ENCODE measurements around the gene WDR55. TPM values are rescaled to one million over a fixed set of nuclear protein-coding genes. Genes with fewer than 3 reads are reported as not detected.
"Not testable (repeated sequence)": the region's sequence is repeated elsewhere in the genome, so short reads cannot be mapped to it uniquely, and the experiment has no call there.

WDR55 gene
- polyA plus RNA-seq, 1 donor = 19.9 TPM

DNA sequence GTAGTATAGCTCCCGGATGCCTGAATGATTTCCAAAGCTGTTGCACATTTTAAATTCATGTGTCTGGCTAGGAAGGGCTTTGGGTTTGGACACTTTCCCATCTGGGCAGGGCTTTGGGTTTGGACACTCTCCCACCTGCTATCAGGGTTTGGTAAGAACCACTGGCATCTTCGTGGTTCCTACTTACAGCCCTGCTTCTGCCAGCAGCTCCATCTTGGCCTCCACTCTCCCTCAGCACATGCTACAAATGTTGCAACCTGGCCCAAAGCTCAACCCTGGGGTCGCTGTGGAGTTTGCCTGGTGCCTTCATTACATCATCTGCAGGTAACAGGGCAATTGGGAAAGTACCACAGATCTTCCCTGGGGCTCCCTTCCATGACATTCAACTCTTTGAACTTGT lies 22.0 kb upstream of the WDR55 start:
- Histone ChIP-seq H3K27ac (ENCODE audit: low read length) (no peak overlapping the region), H3K9me3 (ENCODE audit: control insufficient read depth, low read depth, low read length) (no peaks in the 10 kb centered on the region), H3K36me3 (ENCODE audit: control insufficient read depth, insufficient read depth, low read length) (peaks cover 34% of the 10 kb centered on the region), H3K27me3 (ENCODE audit: control insufficient read depth, insufficient read depth, low read length) (peaks cover 2% of the 10 kb centered on the region), H3K4me1 (ENCODE audit: control insufficient read depth, insufficient read depth, low read length) (peaks cover 20% of the 10 kb centered on the region), H3K4me3 (ENCODE audit: low read length) (no peak overlapping the region)
- DNase-seq = no peak
- no CpG with 5 or more reads among the region's 3 CpGs for WGBS (ENCODE audit: insufficient coverage, low lambda C conversion rate)

DNA sequence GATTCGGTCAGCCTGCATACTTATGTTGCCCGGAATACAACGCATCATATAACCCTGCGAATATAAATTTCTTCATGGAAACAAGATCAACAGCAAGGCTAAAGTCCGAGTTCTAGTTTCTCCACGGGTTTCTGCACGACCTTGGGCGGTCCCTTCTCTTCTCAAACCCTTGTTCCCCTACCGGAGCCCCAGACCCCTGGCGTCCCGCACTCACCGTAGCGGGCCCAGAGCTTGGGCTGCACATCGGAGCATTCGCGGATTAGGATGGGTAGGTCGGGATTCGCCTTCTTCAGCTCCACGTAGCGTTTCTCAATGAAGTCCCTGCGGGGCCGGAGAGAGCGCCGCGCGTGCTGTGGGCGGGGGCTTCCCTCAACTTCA lies 17.7 kb upstream of the WDR55 start:
- Histone ChIP-seq H3K27me3 (ENCODE audit: control insufficient read depth, insufficient read depth, low read length) (no peaks in the 10 kb centered on the region), H3K27ac (ENCODE audit: low read length) (peak overlapping the region; percentile 69), H3K36me3 (ENCODE audit: control insufficient read depth, insufficient read depth, low read length) (peaks cover 53% of the 10 kb centered on the region), H3K4me3 (ENCODE audit: low read length) (peak overlapping the region; percentile 66), H3K4me1 (ENCODE audit: control insufficient read depth, insufficient read depth, low read length) (peaks cover 6% of the 10 kb centered on the region), H3K9me3 (ENCODE audit: control insufficient read depth, low read depth, low read length) (no peaks in the 10 kb centered on the region)
- DNase-seq = peak in 1 of 2 donors; percentile 43
- WGBS (ENCODE audit: insufficient coverage, low lambda C conversion rate) = no CpG with 5 or more reads among the region's 27 CpGs

DNA sequence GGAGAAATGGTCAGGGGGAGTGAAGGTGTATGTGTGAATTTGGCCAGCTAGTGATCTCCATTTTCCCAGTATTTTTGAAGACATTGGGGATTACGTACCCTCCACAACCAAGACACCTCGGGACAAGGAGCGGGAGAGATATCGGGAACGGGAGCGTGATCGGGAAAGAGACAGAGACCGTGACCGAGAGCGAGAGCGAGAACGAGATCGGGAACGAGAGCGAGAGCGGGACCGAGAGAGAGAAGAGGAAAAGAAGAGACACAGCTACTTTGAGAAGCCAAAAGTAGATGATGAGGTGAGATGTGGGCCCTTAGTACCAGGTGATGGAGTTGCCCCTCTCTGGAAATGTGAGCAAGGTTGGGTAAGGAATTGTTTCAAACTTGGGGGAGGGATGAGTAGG lies 5.8 kb upstream of the WDR55 start:
- H3K9me3 ChIP-seq (ENCODE audit: control insufficient read depth, low read depth, low read length) = no peaks in the 10 kb centered on the region
- peaks cover 88% of the 10 kb centered on the region for H3K36me3 ChIP-seq (ENCODE audit: control insufficient read depth, insufficient read depth, low read length)
- 100% methylated on average over 14 of the region's 17 CpGs for WGBS (ENCODE audit: insufficient coverage, low lambda C conversion rate)

DNA sequence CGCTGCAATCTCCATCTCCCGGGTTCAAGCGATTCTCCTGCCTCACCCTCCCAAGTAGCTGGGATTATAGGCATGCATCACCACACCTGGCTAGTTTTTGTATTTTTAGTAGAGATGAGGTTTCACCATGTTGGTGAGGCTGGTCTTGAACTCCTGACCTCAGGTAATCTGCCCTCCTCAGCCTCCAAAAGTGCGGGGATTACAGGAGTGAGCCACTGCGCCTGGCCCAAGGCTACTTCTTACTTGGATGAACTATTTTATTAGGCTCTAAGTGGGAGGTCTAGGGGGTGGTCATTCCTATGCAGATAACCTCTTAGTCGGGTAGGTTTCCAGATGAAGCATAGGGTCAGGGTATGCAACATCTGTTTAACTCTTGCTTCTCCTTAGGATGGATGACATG lies 4.3 kb upstream of the WDR55 start:
- WGBS (ENCODE audit: insufficient coverage, low lambda C conversion rate) = no CpG with 5 or more reads among the region's 6 CpGs
- H3K4me3 ChIP-seq (ENCODE audit: low read length); DNase-seq; H3K4me1 ChIP-seq (ENCODE audit: control insufficient read depth, insufficient read depth, low read length); H3K27me3 ChIP-seq (ENCODE audit: control insufficient read depth, insufficient read depth, low read length); H3K27ac ChIP-seq (ENCODE audit: low read length); H3K9me3 ChIP-seq (ENCODE audit: control insufficient read depth, low read depth, low read length): not testable (repeated sequence)
- H3K36me3 ChIP-seq (ENCODE audit: control insufficient read depth, insufficient read depth, low read length) = peaks cover 76% of the 10 kb centered on the region

More for the DNA sequence above, 5.8 kb upstream of the WDR55 start:
- H3K4me1 ChIP-seq (ENCODE audit: control insufficient read depth, insufficient read depth, low read length) = no peaks in the 10 kb centered on the region
- H3K27ac ChIP-seq (ENCODE audit: low read length) = no peak overlapping the region
- DNase-seq = no peak
- H3K4me3 ChIP-seq (ENCODE audit: low read length) = no peak overlapping the region
- no peaks in the 10 kb centered on the region for H3K27me3 ChIP-seq (ENCODE audit: control insufficient read depth, insufficient read depth, low read length)

- no CpG with 5 or more reads among the region's 18 CpGs for WGBS (ENCODE audit: insufficient coverage, low lambda C conversion rate)
- Histone ChIP-seq H3K4me1 (ENCODE audit: control insufficient read depth, insufficient read depth, low read length) (peaks cover 3% of the 10 kb centered on the region), H3K9me3 (ENCODE audit: control insufficient read depth, low read depth, low read length) (no peaks in the 10 kb centered on the region), H3K27me3 (ENCODE audit: control insufficient read depth, insufficient read depth, low read length) (no peaks in the 10 kb centered on the region), H3K4me3 (ENCODE audit: low read length) (peak overlapping the region; percentile 99), H3K27ac (ENCODE audit: low read length) (peak overlapping the region; percentile 89), H3K36me3 (ENCODE audit: control insufficient read depth, insufficient read depth, low read length) (peaks cover 61% of the 10 kb centered on the region)
- no peak for DNase-seq
These were observed 710 bp upstream of the WDR55 start for GRCh38 chr5:140664030-140664358.

DNA sequence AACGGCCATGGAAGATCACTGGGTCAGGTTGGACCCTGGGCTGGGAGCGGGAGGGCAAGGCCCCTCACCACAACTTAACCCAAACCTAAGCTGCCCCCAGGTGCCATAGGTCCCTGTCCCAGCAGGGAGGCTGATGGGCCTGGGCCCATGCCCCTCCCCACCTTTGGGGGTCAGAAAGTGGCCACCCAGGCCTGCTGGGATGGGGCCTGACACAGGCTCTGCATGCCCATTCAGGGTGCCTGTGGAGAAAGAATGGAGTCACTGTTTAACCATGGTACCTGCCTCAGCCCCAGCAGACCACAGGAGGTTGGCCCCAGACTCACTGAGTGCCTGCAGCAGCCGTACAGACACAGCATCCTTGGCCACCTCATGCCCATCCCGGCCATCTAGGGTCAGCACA lies 6.3 kb downstream of the WDR55 start:
- not testable (repeated sequence) for H3K27ac ChIP-seq (ENCODE audit: low read length); H3K27me3 ChIP-seq (ENCODE audit: control insufficient read depth, insufficient read depth, low read length); H3K9me3 ChIP-seq (ENCODE audit: control insufficient read depth, low read depth, low read length); DNase-seq; H3K4me1 ChIP-seq (ENCODE audit: control insufficient read depth, insufficient read depth, low read length); H3K4me3 ChIP-seq (ENCODE audit: low read length)
- H3K36me3 ChIP-seq (ENCODE audit: control insufficient read depth, insufficient read depth, low read length) = peaks cover 64% of the 10 kb centered on the region
- no CpG with 5 or more reads among the region's 4 CpGs for whole genome bisulfite sequencing (ENCODE audit: insufficient coverage, low lambda C conversion rate)

DNA sequence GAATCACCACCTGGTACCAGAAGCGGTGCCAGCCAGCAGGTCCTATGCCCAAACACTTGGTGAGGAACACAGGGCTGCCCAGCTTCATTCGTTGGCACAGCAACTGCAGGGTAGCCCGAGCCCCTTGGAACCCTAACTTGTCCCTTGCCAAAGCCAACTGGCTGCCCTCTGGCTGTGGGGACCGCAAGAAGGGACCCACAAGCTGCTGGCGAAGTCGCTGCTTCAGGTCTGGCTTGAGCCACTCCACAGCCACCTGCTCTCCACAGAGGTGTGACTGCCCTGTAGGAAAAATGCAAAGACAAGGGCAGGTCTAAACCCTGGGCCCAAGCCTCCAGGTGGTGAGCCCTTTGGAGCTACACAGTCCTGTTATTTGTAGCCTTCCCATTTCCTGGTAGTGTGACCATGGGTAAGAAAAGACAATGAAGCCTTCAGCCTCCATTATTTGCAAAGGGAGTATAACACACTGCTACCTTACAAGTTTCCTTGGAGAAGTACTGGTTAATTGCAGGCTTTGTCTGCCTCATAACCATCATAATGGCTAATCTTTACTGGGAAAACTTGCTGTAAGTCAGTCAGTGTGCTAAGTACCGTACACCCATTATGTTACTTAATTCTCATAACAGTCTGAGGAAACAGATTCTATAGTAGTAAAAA lies 6.9 kb downstream of the WDR55 start:
- peak in 1 of 2 donors; percentile 9 for DNase-seq
- WGBS (ENCODE audit: insufficient coverage, low lambda C conversion rate) = no CpG with 5 or more reads among the region's 7 CpGs
- Histone ChIP-seq H3K27me3 (ENCODE audit: control insufficient read depth, insufficient read depth, low read length) (no peaks in the 10 kb centered on the region), H3K4me3 (ENCODE audit: low read length) (no peak overlapping the region), H3K9me3 (ENCODE audit: control insufficient read depth, low read depth, low read length) (no peaks in the 10 kb centered on the region), H3K36me3 (ENCODE audit: control insufficient read depth, insufficient read depth, low read length) (peaks cover 70% of the 10 kb centered on the region), H3K27ac (ENCODE audit: low read length) (no peak overlapping the region), H3K4me1 (ENCODE audit: control insufficient read depth, insufficient read depth, low read length) (no peaks in the 10 kb centered on the region)

DNA sequence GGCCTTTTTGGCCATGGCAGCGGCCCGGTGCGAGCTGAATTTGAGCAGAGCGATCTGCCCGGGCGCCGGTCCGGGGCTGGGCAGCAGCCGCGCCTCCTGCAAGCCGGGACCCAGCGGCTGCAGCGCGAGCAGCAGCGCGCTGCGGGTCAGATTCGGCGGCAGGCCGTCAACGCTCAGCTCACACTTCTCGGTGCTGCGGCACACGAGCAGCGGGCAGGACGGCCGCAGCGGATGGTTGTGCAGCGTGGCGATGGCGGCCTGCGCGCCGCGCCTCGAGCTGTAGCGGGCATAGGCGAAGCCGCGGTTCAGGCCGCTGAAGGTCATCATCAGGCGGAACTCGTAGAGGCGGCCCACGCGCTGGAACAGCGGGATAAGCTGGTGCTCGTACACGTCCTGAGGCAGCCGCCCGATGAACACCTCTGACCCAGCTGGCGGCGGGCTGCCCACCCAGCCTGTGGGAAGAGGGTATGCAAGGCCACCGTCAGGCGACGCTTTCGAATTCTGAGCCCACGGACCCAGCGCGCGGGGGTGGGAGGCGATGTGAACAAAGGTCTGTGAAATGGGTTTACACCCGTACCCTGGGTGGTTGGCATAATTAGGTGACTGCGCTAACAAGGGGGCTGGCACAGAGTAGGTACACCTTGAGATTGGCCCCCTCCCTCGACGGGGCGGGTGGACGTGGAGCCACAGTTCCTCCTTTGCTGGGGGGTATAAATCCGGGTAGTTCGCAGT lies 7.9 kb downstream of the WDR55 start:
- H3K4me1 ChIP-seq (ENCODE audit: control insufficient read depth, insufficient read depth, low read length) = no peaks in the 10 kb centered on the region
- peaks cover 76% of the 10 kb centered on the region for H3K36me3 ChIP-seq (ENCODE audit: control insufficient read depth, insufficient read depth, low read length)
- no peaks in the 10 kb centered on the region for H3K27me3 ChIP-seq (ENCODE audit: control insufficient read depth, insufficient read depth, low read length)
- no peaks in the 10 kb centered on the region for H3K9me3 ChIP-seq (ENCODE audit: control insufficient read depth, low read depth, low read length)
- WGBS (ENCODE audit: insufficient coverage, low lambda C conversion rate) = no CpG with 5 or more reads among the region's 70 CpGs
- DNase-seq = peak in 1 of 2 donors; percentile 47
- H3K27ac ChIP-seq (ENCODE audit: low read length) = no peak overlapping the region
- no peak overlapping the region for H3K4me3 ChIP-seq (ENCODE audit: low read length)

DNA sequence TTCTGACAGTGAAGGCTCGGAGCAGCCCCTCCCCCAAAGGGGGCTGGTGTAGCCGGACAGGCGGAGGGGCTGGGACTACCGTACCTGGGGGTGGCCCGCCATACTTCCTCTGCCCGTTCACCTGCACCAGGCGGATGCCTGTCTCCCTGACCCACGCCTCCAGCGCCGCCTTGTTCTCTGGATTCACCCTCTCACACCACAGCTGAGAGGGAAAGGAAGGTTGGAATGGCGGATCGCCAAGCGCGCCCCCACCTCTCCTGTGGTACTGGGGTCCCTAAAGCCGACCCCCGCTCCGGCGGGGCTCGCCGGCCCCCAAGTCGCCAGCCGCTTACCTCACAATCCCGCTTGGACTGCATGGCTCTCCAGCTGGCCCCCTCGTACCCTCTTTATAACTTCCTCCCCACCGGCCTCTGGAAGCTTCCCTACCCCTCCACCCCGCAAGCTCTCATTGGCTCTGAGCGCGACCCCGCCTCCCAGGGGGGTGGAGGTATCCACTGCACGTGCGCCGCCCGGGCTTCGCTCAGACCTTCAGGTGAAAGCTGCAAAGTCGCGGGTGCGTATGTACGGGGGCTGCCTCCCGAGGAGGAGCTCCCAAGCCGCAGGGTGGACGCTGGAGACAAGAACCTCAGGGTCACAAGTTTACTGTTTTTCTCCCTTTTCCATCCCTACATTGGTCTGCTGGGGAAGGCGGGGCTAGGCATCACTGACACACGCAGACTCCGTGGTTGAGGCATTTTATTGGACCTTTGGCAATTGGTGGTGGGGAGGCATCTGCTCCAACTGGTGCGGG lies 8.7 kb downstream of the WDR55 start, which contains the start of gene DND1:
TSS of gene DND1 (minus strand) at position 390 of the 790 bp plus-strand sequence. CDS start at position 356, 34 bp downstream.
- no peak within 1 kb of the TSS for H3K27ac ChIP-seq (ENCODE audit: low read length)
- H3K36me3 ChIP-seq (ENCODE audit: control insufficient read depth, insufficient read depth, low read length) = peaks cover 73% of the 10 kb centered on the region
- no peak for DNase-seq
- H3K4me1 ChIP-seq (ENCODE audit: control insufficient read depth, insufficient read depth, low read length) = no peaks in the 10 kb centered on the region
- WGBS (ENCODE audit: insufficient coverage, low lambda C conversion rate) = no CpG with 5 or more reads among the region's 45 CpGs
- no peaks in the 10 kb centered on the region for H3K9me3 ChIP-seq (ENCODE audit: control insufficient read depth, low read depth, low read length)
- no peaks in the 10 kb centered on the region for H3K27me3 ChIP-seq (ENCODE audit: control insufficient read depth, insufficient read depth, low read length)
- no peak within 1 kb of the TSS for H3K4me3 ChIP-seq (ENCODE audit: low read length)

- DNase-seq = no peak
- Histone ChIP-seq H3K27ac (ENCODE audit: low read length) (no peak overlapping the region), H3K4me3 (ENCODE audit: low read length) (no peak overlapping the region), H3K27me3 (ENCODE audit: control insufficient read depth, insufficient read depth, low read length) (no peaks in the 10 kb centered on the region), H3K4me1 (ENCODE audit: control insufficient read depth, insufficient read depth, low read length) (no peaks in the 10 kb centered on the region), H3K36me3 (ENCODE audit: control insufficient read depth, insufficient read depth, low read length) (peaks cover 70% of the 10 kb centered on the region), H3K9me3 (ENCODE audit: control insufficient read depth, low read depth, low read length) (no peaks in the 10 kb centered on the region)
- no CpG with 5 or more reads among the region's 2 CpGs for WGBS (ENCODE audit: insufficient coverage, low lambda C conversion rate)
These were observed 9.5 kb downstream of the WDR55 start for GRCh38 chr5:140674211-140674610.
